SU-DHL-6 (cell line): ENCODE results near the gene ALG3.

Experiments
- EZH2phosphoT487 ChIP-seq: fragments of 200-600 bp; sonication (generic), shearing (Covaris generic); conservative IDR thresholded peaks from 2 replicates; pipeline ENCODE4 v1.6.1; 2018; ENCODE audit warnings: mild to moderate bottlenecking, antibody characterized with exemption, low read length, moderate library complexity, mixed read lengths
- TF ChIP-seq, protein P1 (sequence below): fragments of 200-600 bp; sonication (generic); IDR thresholded peaks from one replicate; pipeline ENCODE4 v1.5.1; 2017; ENCODE audit warnings: antibody characterized with exemption, mild to moderate bottlenecking, low read length, moderate library complexity; ENCODE audit not compliant: insufficient read depth, poor library complexity, severe bottlenecking

DNA sequence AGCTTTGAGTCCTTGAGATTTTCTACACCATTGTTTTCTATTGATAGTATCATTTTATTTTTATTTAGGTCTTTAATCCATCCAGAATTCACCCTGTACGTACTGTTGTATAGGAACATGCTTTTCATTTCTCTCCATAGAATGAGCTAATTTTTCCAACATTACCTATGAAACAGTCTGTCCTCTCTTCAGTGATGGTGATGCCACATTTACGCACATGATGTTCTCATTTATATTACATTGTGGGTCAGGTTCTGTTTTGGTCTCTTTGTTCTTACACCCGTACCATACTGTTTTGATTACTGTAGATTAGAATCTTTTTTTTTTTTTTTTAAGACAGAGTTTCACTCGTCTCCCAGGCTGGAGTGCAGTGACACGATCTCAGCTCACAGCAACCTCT, 37.0 kb downstream of the ALG3 start:
- TF ChIP-seq, protein P1, sequence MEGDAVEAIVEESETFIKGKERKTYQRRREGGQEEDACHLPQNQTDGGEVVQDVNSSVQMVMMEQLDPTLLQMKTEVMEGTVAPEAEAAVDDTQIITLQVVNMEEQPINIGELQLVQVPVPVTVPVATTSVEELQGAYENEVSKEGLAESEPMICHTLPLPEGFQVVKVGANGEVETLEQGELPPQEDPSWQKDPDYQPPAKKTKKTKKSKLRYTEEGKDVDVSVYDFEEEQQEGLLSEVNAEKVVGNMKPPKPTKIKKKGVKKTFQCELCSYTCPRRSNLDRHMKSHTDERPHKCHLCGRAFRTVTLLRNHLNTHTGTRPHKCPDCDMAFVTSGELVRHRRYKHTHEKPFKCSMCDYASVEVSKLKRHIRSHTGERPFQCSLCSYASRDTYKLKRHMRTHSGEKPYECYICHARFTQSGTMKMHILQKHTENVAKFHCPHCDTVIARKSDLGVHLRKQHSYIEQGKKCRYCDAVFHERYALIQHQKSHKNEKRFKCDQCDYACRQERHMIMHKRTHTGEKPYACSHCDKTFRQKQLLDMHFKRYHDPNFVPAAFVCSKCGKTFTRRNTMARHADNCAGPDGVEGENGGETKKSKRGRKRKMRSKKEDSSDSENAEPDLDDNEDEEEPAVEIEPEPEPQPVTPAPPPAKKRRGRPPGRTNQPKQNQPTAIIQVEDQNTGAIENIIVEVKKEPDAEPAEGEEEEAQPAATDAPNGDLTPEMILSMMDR, result no peak
- TF ChIP-seq EZH2phosphoT487, result no peak
